Measurements from ENCODE around the gene PRIMPOL.
A peak's percentile ranks its signal among the peaks of the same experiment; 100 is the strongest.
"Not testable (repeated sequence)": the region's sequence is repeated elsewhere in the genome, so short reads cannot be mapped to it uniquely, and the experiment has no call there.

Gene PRIMPOL

GRCh38 chr4:184636897-184637296 is 12.6 kb upstream of the PRIMPOL start:
- no peak for FAIRE-seq

GRCh38 chr4:184641022-184641421 is 8.5 kb upstream of the PRIMPOL start:
- no peak for FAIRE-seq

More at GRCh38 chr4:184636897-184637296, 12.6 kb upstream of the PRIMPOL start:
- no peak for DNase-seq (ENCODE audit: insufficient read length, low spot score)

GRCh38 chr4:184641451-184641850 is 8.1 kb upstream of the PRIMPOL start:
- FAIRE-seq: peak; percentile 23

More at GRCh38 chr4:184641022-184641421, 8.5 kb upstream of the PRIMPOL start:
- no peak for DNase-seq (ENCODE audit: insufficient read length, low spot score)

GRCh38 chr4:184643731-184644130 is 5.8 kb upstream of the PRIMPOL start:
- FAIRE-seq: no peak
- no peak for DNase-seq (ENCODE audit: insufficient read length, low spot score)

More at GRCh38 chr4:184641451-184641850, 8.1 kb upstream of the PRIMPOL start:
- no peak for DNase-seq (ENCODE audit: insufficient read length, low spot score)

GRCh38 chr4:184644553-184645307 is 4.8 kb upstream of the PRIMPOL start:
- no peak for DNase-seq (ENCODE audit: insufficient read length, low spot score)
- no peak for FAIRE-seq

GRCh38 chr4:184645904-184646610 is 3.5 kb upstream of the PRIMPOL start:
- FAIRE-seq (no peak), DNase-seq (ENCODE audit: insufficient read length, low spot score) (no peak)

- FAIRE-seq (no peak), DNase-seq (ENCODE audit: insufficient read length, low spot score) (no peak)
These were observed 2.1 kb upstream of the PRIMPOL start for GRCh38 chr4:184647266-184648053.

- DNase-seq (ENCODE audit: insufficient read length, low spot score) (no peak), FAIRE-seq (no peak)
These were observed 1.6 kb upstream of the PRIMPOL start for GRCh38 chr4:184648054-184648312.

GRCh38 chr4:184648313-184649025 is 1.1 kb upstream of the PRIMPOL start:
- peak; percentile 22 for DNase-seq (ENCODE audit: insufficient read length, low spot score)
- no peak for FAIRE-seq

GRCh38 chr4:184649971-184650855 is 675 bp downstream of the PRIMPOL start:
- no peak for FAIRE-seq
- peak; percentile 20 for DNase-seq (ENCODE audit: insufficient read length, low spot score)

GRCh38 chr4:184651899-184652298 is 2.4 kb downstream of the PRIMPOL start:
- no peak for FAIRE-seq
- DNase-seq (ENCODE audit: insufficient read length, low spot score): no peak

GRCh38 chr4:184652681-184653080 is 3.1 kb downstream of the PRIMPOL start:
- FAIRE-seq; DNase-seq (ENCODE audit: insufficient read length, low spot score): not testable (repeated sequence)

GRCh38 chr4:184653650-184654049 is 4.1 kb downstream of the PRIMPOL start:
- FAIRE-seq (peak; percentile 55), DNase-seq (ENCODE audit: insufficient read length, low spot score) (peak; percentile 62)

GRCh38 chr4:184655889-184656869 is 6.6 kb downstream of the PRIMPOL start:
- DNase-seq (ENCODE audit: insufficient read length, low spot score): no peak
- no peak for FAIRE-seq

GRCh38 chr4:184657144-184657543 is 7.6 kb downstream of the PRIMPOL start:
- no peak for DNase-seq (ENCODE audit: insufficient read length, low spot score)
- no peak for FAIRE-seq

- not testable (repeated sequence) for FAIRE-seq
These were observed 8.3 kb downstream of the PRIMPOL start for GRCh38 chr4:184657820-184658219.

GRCh38 chr4:184660978-184661377 is 11.4 kb downstream of the PRIMPOL start:
- no peak for DNase-seq (ENCODE audit: insufficient read length, low spot score)
- no peak for FAIRE-seq

More at GRCh38 chr4:184657820-184658219, 8.3 kb downstream of the PRIMPOL start:
- not testable (repeated sequence) for DNase-seq (ENCODE audit: insufficient read length, low spot score)

- FAIRE-seq: no peak
- no peak for DNase-seq (ENCODE audit: insufficient read length, low spot score)
These were observed 12.7 kb downstream of the PRIMPOL start for GRCh38 chr4:184662236-184662635.
